ENCODE results near the gene ADARB2. TPM values are rescaled to one million over a fixed set of nuclear protein-coding genes. Genes with fewer than 3 reads are reported as not detected.

Gene ADARB2
- total RNA-seq, 1 donor from 2014 or later, result 38.7 TPM

DNA sequence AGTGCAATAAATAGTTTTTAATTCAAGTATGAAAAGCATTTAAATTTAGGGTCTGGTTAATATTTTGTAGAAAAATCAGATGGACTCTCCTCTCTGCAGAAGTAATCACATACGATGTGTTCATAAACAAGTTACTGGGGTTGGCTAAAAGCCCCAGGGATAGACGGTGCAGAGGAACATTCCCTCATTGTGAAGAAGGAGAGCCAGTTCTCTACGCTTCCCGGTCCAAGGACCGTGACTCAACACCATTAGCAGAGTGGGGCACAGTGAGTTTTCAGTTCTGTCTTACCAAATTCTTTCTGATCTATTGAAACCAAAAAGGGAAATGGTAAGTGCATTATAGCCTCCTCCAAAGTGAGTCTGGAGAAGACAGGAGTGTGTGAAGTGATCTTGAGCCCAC, 353.3 kb downstream of the ADARB2 start:
- Mint-ChIP-seq H3K4me1 (ENCODE audit: unreplicated experiment) (peaks cover 2% of the 10 kb centered on the region), H3K27me3 (ENCODE audit: unreplicated experiment) (peaks cover 12% of the 10 kb centered on the region), H3K4me3 (ENCODE audit: unreplicated experiment) (no peak overlapping the region), H3K27ac (ENCODE audit: unreplicated experiment) (no peak overlapping the region), H3K36me3 (ENCODE audit: unreplicated experiment) (peaks cover 10% of the 10 kb centered on the region), H3K9me3 (ENCODE audit: unreplicated experiment) (peaks cover 24% of the 10 kb centered on the region)
- peak; percentile 21 for DNase-seq (ENCODE audit: extremely low spot score, unreplicated experiment)
- TF ChIP-seq, protein P1, sequence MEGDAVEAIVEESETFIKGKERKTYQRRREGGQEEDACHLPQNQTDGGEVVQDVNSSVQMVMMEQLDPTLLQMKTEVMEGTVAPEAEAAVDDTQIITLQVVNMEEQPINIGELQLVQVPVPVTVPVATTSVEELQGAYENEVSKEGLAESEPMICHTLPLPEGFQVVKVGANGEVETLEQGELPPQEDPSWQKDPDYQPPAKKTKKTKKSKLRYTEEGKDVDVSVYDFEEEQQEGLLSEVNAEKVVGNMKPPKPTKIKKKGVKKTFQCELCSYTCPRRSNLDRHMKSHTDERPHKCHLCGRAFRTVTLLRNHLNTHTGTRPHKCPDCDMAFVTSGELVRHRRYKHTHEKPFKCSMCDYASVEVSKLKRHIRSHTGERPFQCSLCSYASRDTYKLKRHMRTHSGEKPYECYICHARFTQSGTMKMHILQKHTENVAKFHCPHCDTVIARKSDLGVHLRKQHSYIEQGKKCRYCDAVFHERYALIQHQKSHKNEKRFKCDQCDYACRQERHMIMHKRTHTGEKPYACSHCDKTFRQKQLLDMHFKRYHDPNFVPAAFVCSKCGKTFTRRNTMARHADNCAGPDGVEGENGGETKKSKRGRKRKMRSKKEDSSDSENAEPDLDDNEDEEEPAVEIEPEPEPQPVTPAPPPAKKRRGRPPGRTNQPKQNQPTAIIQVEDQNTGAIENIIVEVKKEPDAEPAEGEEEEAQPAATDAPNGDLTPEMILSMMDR (IDR thresholded peaks at IDR 0.05), result no peak

DNA sequence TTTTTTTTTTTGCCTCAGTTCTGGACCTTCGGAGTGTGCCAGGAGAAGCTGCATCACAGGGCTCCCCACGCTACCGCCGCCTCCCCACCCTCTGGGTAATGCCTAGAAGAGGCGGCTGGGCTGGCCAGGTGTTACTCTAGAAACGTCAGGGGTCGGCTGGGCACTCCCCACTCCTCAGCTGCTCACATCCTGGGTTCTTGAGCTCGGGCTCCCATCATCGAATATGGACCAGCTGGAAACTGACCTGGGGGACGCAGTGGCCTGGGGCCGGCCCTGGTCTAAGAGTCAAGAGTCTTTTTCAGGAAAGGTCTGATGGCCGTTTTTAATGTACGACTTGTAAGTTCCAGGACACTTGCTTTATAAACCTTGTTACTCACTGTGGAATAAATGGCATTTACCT, 354.6 kb downstream of the ADARB2 start:
- TF ChIP-seq, protein P1 (IDR thresholded peaks at IDR 0.05), result no peak
- H3K4me3 Mint-ChIP-seq (ENCODE audit: unreplicated experiment), result no peak overlapping the region
- H3K4me1 Mint-ChIP-seq (ENCODE audit: unreplicated experiment), result peaks cover 9% of the 10 kb centered on the region
- peak; percentile 62 for DNase-seq (ENCODE audit: extremely low spot score, unreplicated experiment)
- no peak overlapping the region for H3K27ac Mint-ChIP-seq (ENCODE audit: unreplicated experiment)
- H3K9me3 Mint-ChIP-seq (ENCODE audit: unreplicated experiment), result peaks cover 24% of the 10 kb centered on the region
- peaks cover 23% of the 10 kb centered on the region for H3K27me3 Mint-ChIP-seq (ENCODE audit: unreplicated experiment)
- peaks cover 13% of the 10 kb centered on the region for H3K36me3 Mint-ChIP-seq (ENCODE audit: unreplicated experiment)

DNA sequence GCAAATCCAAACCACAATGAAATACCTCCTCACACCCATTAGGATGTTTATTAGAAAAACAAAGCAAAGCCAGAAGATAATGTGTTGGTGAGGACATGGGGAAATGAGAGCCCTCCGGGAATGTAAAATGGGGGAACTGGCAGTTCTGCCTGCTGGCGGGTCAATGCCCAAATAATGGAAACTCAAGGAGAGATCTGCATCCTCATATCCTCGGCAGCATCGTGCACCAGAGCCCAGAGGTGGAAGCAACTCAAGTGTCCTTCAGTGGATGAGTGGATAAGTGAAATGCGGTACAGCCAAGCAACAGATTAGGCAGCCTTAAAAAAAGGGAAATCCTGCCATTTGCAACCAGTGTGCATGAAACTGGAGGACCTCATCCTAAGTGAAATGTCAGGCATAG, 356.0 kb downstream of the ADARB2 start:
- H3K4me1 Mint-ChIP-seq (ENCODE audit: unreplicated experiment), result peaks cover 8% of the 10 kb centered on the region
- peaks cover 17% of the 10 kb centered on the region for H3K9me3 Mint-ChIP-seq (ENCODE audit: unreplicated experiment)
- peaks cover 8% of the 10 kb centered on the region for H3K36me3 Mint-ChIP-seq (ENCODE audit: unreplicated experiment)
- TF ChIP-seq, protein P1 (IDR thresholded peaks at IDR 0.05), result no peak
- peaks cover 23% of the 10 kb centered on the region for H3K27me3 Mint-ChIP-seq (ENCODE audit: unreplicated experiment)
- no peak overlapping the region for H3K4me3 Mint-ChIP-seq (ENCODE audit: unreplicated experiment)
- H3K27ac Mint-ChIP-seq (ENCODE audit: unreplicated experiment), result no peak overlapping the region
- peak; percentile 25 for DNase-seq (ENCODE audit: extremely low spot score, unreplicated experiment)

DNA sequence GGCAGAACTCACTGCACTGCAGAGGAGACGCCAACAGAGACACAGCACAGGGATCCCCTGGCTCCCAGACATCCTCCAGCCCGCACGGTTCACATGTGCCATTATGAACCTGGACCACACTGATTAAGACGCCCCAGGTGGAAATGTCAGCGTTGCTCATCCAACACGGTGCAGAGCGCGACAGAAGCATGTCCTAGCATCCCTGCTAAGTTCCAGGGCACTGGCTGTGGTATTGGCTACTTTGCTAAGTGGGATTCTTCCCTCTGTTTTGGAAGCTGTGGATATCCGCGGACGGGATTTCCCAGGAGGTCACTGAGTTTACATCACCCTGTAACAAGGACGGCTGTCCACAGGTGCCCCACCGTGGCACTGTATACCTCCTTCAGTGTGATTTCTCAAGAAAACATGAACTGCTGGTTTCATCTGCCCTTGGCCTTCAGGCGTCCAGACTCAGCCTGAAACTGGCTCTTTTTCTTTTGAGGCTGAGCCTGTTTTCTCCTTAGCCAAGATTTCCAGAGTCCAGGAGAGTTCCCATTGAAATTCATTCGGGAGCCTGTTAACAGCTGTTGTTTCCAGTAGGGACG, 357.1 kb downstream of the ADARB2 start:
- TF ChIP-seq, protein P1 (IDR thresholded peaks at IDR 0.05), result no peak
- H3K4me1 Mint-ChIP-seq (ENCODE audit: unreplicated experiment), result peaks cover 8% of the 10 kb centered on the region
- H3K9me3 Mint-ChIP-seq (ENCODE audit: unreplicated experiment), result peaks cover 8% of the 10 kb centered on the region
- no peak overlapping the region for H3K4me3 Mint-ChIP-seq (ENCODE audit: unreplicated experiment)
- peaks cover 23% of the 10 kb centered on the region for H3K27me3 Mint-ChIP-seq (ENCODE audit: unreplicated experiment)
- DNase-seq (ENCODE audit: extremely low spot score, unreplicated experiment), result peak; percentile 75
- peaks cover 5% of the 10 kb centered on the region for H3K36me3 Mint-ChIP-seq (ENCODE audit: unreplicated experiment)
- H3K27ac Mint-ChIP-seq (ENCODE audit: unreplicated experiment), result no peak overlapping the region

DNA sequence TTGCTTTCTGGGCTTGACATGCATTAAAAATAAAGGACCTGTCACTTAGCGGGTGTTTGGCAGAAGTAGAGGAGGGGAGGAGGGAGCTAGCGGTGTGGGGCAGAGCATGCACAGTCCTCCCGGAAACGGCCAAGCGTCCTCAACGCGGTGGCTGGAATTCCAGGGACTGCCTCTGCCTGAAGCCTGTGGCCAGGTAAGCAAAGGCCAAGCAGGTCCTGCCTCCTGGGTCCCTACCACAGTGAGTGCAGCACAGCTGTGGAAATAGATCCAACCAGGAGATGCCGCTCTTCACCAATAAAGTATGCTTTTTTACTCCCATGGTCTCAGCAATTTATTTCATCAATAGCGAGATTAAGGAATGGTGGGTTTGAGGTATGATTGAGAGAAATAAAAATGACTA, 357.7 kb downstream of the ADARB2 start:
- Mint-ChIP-seq H3K4me1 (ENCODE audit: unreplicated experiment) (peaks cover 8% of the 10 kb centered on the region), H3K9me3 (ENCODE audit: unreplicated experiment) (peaks cover 3% of the 10 kb centered on the region), H3K27me3 (ENCODE audit: unreplicated experiment) (peaks cover 22% of the 10 kb centered on the region), H3K4me3 (ENCODE audit: unreplicated experiment) (no peak overlapping the region), H3K27ac (ENCODE audit: unreplicated experiment) (no peak overlapping the region), H3K36me3 (ENCODE audit: unreplicated experiment) (peaks cover 5% of the 10 kb centered on the region)
- TF ChIP-seq, protein P1 (IDR thresholded peaks at IDR 0.05), result no peak
- DNase-seq (ENCODE audit: extremely low spot score, unreplicated experiment), result peak; percentile 51
